ENCODE measurements around the gene SOWAHC. TPM values are rescaled to one million over a fixed set of nuclear protein-coding genes. Genes with fewer than 3 reads are reported as not detected.
A peak's percentile ranks its signal among the peaks of the same experiment; 100 is the strongest.

Gene SOWAHC
- total RNA-seq, 1 experiment from 2014 or later, result 18.6 TPM

- TF ChIP-seq MAX (CRISPR knock-in tag; IDR thresholded peaks at IDR 0.05) (no peak), ZNF396 (CRISPR knock-in tag; IDR thresholded peaks at IDR 0.05; ENCODE audit: borderline replicate concordance) (no peak), ELF4 (CRISPR knock-in tag; IDR thresholded peaks at IDR 0.05; ENCODE audit: low read depth) (no peak), FOXK1 (CRISPR knock-in tag; IDR thresholded peaks at IDR 0.05) (no peak), FOXP4 (CRISPR knock-in tag; IDR thresholded peaks at IDR 0.05) (no peak)
- TF ChIP-seq, protein P1, sequence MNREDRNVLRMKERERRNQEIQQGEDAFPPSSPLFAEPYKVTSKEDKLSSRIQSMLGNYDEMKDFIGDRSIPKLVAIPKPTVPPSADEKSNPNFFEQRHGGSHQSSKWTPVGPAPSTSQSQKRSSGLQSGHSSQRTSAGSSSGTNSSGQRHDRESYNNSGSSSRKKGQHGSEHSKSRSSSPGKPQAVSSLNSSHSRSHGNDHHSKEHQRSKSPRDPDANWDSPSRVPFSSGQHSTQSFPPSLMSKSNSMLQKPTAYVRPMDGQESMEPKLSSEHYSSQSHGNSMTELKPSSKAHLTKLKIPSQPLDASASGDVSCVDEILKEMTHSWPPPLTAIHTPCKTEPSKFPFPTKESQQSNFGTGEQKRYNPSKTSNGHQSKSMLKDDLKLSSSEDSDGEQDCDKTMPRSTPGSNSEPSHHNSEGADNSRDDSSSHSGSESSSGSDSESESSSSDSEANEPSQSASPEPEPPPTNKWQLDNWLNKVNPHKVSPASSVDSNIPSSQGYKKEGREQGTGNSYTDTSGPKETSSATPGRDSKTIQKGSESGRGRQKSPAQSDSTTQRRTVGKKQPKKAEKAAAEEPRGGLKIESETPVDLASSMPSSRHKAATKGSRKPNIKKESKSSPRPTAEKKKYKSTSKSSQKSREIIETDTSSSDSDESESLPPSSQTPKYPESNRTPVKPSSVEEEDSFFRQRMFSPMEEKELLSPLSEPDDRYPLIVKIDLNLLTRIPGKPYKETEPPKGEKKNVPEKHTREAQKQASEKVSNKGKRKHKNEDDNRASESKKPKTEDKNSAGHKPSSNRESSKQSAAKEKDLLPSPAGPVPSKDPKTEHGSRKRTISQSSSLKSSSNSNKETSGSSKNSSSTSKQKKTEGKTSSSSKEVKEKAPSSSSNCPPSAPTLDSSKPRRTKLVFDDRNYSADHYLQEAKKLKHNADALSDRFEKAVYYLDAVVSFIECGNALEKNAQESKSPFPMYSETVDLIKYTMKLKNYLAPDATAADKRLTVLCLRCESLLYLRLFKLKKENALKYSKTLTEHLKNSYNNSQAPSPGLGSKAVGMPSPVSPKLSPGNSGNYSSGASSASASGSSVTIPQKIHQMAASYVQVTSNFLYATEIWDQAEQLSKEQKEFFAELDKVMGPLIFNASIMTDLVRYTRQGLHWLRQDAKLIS (CRISPR knock-in tag; IDR thresholded peaks at IDR 0.05; ENCODE audit: borderline replicate concordance), result no peak
These were observed 46.1 kb downstream of the SOWAHC start (continued) for GRCh38 chr2:109660046-109660860.

- no peak for DNase-seq (ENCODE audit: low spot score)
- no peak for TF ChIP-seq ZNF423 (CRISPR knock-in tag; IDR thresholded peaks at IDR 0.05)
- no peak for TF ChIP-seq ZNF232 (CRISPR knock-in tag; IDR thresholded peaks at IDR 0.05)
- TF ChIP-seq, protein P2, sequence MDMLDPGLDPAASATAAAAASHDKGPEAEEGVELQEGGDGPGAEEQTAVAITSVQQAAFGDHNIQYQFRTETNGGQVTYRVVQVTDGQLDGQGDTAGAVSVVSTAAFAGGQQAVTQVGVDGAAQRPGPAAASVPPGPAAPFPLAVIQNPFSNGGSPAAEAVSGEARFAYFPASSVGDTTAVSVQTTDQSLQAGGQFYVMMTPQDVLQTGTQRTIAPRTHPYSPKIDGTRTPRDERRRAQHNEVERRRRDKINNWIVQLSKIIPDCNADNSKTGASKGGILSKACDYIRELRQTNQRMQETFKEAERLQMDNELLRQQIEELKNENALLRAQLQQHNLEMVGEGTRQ (CRISPR knock-in tag; IDR thresholded peaks at IDR 0.05), result no peak
- TF ChIP-seq PREB (CRISPR knock-in tag; IDR thresholded peaks at IDR 0.05; ENCODE audit: borderline replicate concordance), result no peak
- no peak for TF ChIP-seq TEAD4 (CRISPR knock-in tag; IDR thresholded peaks at IDR 0.05)
- TF ChIP-seq CDX4 (CRISPR knock-in tag; IDR thresholded peaks at IDR 0.05; ENCODE audit: borderline replicate concordance), result no peak
- no peak for TF ChIP-seq HMGA2 (CRISPR knock-in tag; IDR thresholded peaks at IDR 0.05)
- TF ChIP-seq MYBL2 (CRISPR knock-in tag; IDR thresholded peaks at IDR 0.05), result no peak
- TF ChIP-seq MLX (CRISPR knock-in tag; IDR thresholded peaks at IDR 0.05), result no peak
- no peak for TF ChIP-seq CREM (CRISPR knock-in tag; IDR thresholded peaks at IDR 0.05)
- no peak for TF ChIP-seq GTF2I (CRISPR knock-in tag; conservative IDR thresholded peaks at IDR 0.05)
- TF ChIP-seq ZNF138 (CRISPR knock-in tag; conservative IDR thresholded peaks at IDR 0.05), result no peak
- no peak for TF ChIP-seq GABPB1 (CRISPR knock-in tag; IDR thresholded peaks at IDR 0.05)
- TF ChIP-seq ZBTB43 (CRISPR knock-in tag; IDR thresholded peaks at IDR 0.05), result no peak
- H3K4me1 Mint-ChIP-seq, result peaks cover 13% of the 10 kb centered on the region
- peak; percentile 34; the same call in 1 of the 2 replicates for ATAC-seq
- no peak overlapping the region for H3K27ac Mint-ChIP-seq
- no peaks in the 10 kb centered on the region for H3K27me3 Mint-ChIP-seq (ENCODE audit: low read depth)
- H3K36me3 Mint-ChIP-seq, result no peaks in the 10 kb centered on the region
- no peaks in the 10 kb centered on the region for H3K9me3 Mint-ChIP-seq
- H3K4me3 Mint-ChIP-seq, result no peak overlapping the region
- ChIA-PET CTCF (interaction anchor here (0.9 to 3.5 kb wide), 4 partner anchors 48 to 145 kb away, joined by 3 to 20 read pairs (median 3); no protein-coding TSS in a partner anchor), POLR2A (no interaction called here)
These were observed 48.7 kb downstream of the SOWAHC start for GRCh38 chr2:109662889-109663288.

All from WTC11 (cell line).